ENCODE measurements around the gene PPY. TPM values are rescaled to one million over a fixed set of nuclear protein-coding genes. Genes with fewer than 3 reads are reported as not detected.
A peak's percentile ranks its signal among the peaks of the same experiment; 100 is the strongest.

Gene PPY
- total RNA-seq, 2 experiments from 2014 or later, result not detected

GRCh38 chr17:43927060-43927864, 15.0 kb downstream of the PPY start:
- H3K4me1 Mint-ChIP-seq, result peaks cover 21% of the 10 kb centered on the region
- H3K9me3 Mint-ChIP-seq (ENCODE audit: low read depth), result no peaks in the 10 kb centered on the region
- intact Hi-C loops (cut with DNase I, micrococcal nuclease), result no loop called here
- ChIA-PET CTCF (interaction anchor here (0.8 to 7.3 kb wide), 4 partner anchors 17 to 78 kb away, joined by 3 to 42 read pairs (median 19); partner anchors contain the start of gene PPY), POLR2A (no interaction called here)
- DNase-seq, result peak; percentile 55
- peak; percentile 52 for ATAC-seq
- peak overlapping the region; percentile 68 for H3K4me3 Mint-ChIP-seq
- H3K27me3 Mint-ChIP-seq, result peaks cover 3% of the 10 kb centered on the region
- H3K27ac Mint-ChIP-seq, result peak overlapping the region; percentile 74
- no peaks in the 10 kb centered on the region for H3K36me3 Mint-ChIP-seq (ENCODE audit: low read depth)

- ATAC-seq (no peak), DNase-seq (no peak)
- H3K9me3 Mint-ChIP-seq (ENCODE audit: low read depth), result no peaks in the 10 kb centered on the region
- no peaks in the 10 kb centered on the region for H3K36me3 Mint-ChIP-seq (ENCODE audit: low read depth)
- CTCF ChIA-PET, result interaction anchor here (0.8 to 7.3 kb wide), 7 partner anchors 11 to 193 kb away, joined by 3 to 42 read pairs (median 8); partner anchors contain the start of genes MPP2 and PPY
- H3K4me1 Mint-ChIP-seq, result peaks cover 21% of the 10 kb centered on the region
- no peak overlapping the region for H3K27ac Mint-ChIP-seq
- H3K27me3 Mint-ChIP-seq, result peaks cover 3% of the 10 kb centered on the region
- intact Hi-C loops (cut with DNase I, micrococcal nuclease), result no loop called here
- no peak overlapping the region for H3K4me3 Mint-ChIP-seq
- POLR2A ChIA-PET, result no interaction called here
Observed at GRCh38 chr17:43924558-43924957, 17.7 kb downstream of the PPY start.

GRCh38 chr17:43920500-43921095, 21.7 kb downstream of the PPY start:
- intact Hi-C loops (cut with DNase I, micrococcal nuclease), result no loop called here
- Mint-ChIP-seq H3K4me3 (no peak overlapping the region), H3K27ac (no peak overlapping the region), H3K27me3 (no peaks in the 10 kb centered on the region), H3K36me3 (ENCODE audit: low read depth) (no peaks in the 10 kb centered on the region), H3K4me1 (peaks cover 13% of the 10 kb centered on the region), H3K9me3 (ENCODE audit: low read depth) (peaks cover 4% of the 10 kb centered on the region)
- DNase-seq (no peak), ATAC-seq (no peak)
- POLR2A ChIA-PET, result no interaction called here
- CTCF ChIA-PET, result interaction anchor here (0.8 to 2.1 kb wide), 4 partner anchors 11 to 108 kb away, joined by 4 to 8 read pairs (median 4); no protein-coding TSS in a partner anchor

- intact Hi-C loops (cut with DNase I, micrococcal nuclease), result no loop called here
- DNase-seq (no peak), ATAC-seq (peak; percentile 10)
- ChIA-PET CTCF (interaction anchor here (1.0 to 1.3 kb wide), 4 partner anchors 8 to 40 kb away, joined by 3 to 5 read pairs (median 4); no protein-coding TSS in a partner anchor), POLR2A (no interaction called here)
- Mint-ChIP-seq H3K4me3 (peak overlapping the region; percentile 55), H3K27me3 (no peaks in the 10 kb centered on the region), H3K36me3 (ENCODE audit: low read depth) (no peaks in the 10 kb centered on the region), H3K27ac (no peak overlapping the region), H3K4me1 (peaks cover 8% of the 10 kb centered on the region), H3K9me3 (ENCODE audit: low read depth) (peaks cover 4% of the 10 kb centered on the region)
Observed at GRCh38 chr17:43918026-43918389, 24.3 kb downstream of the PPY start.

GRCh38 chr17:43917348-43918025, 24.8 kb downstream of the PPY start:
- H3K27ac Mint-ChIP-seq, result no peak overlapping the region
- H3K4me3 Mint-ChIP-seq, result peak overlapping the region; percentile 55
- ATAC-seq, result peak; percentile 82
- intact Hi-C loops (cut with DNase I, micrococcal nuclease), result no loop called here
- no peaks in the 10 kb centered on the region for H3K36me3 Mint-ChIP-seq (ENCODE audit: low read depth)
- H3K27me3 Mint-ChIP-seq, result no peaks in the 10 kb centered on the region
- H3K9me3 Mint-ChIP-seq (ENCODE audit: low read depth), result peaks cover 4% of the 10 kb centered on the region
- ChIA-PET CTCF (interaction anchor here (1.0 to 1.3 kb wide), 3 partner anchors 8 to 39 kb away, joined by 3 to 5 read pairs (median 3); no protein-coding TSS in a partner anchor), POLR2A (no interaction called here)
- DNase-seq, result peak; percentile 72
- H3K4me1 Mint-ChIP-seq, result peaks cover 8% of the 10 kb centered on the region

GRCh38 chr17:43917016-43917347, 25.3 kb downstream of the PPY start:
- H3K27me3 Mint-ChIP-seq, result no peaks in the 10 kb centered on the region
- H3K9me3 Mint-ChIP-seq (ENCODE audit: low read depth), result peaks cover 4% of the 10 kb centered on the region
- POLR2A ChIA-PET, result no interaction called here
- H3K27ac Mint-ChIP-seq, result no peak overlapping the region
- intact Hi-C loops (cut with DNase I, micrococcal nuclease), result no loop called here
- peak overlapping the region; percentile 55 for H3K4me3 Mint-ChIP-seq
- DNase-seq, result no peak
- CTCF ChIA-PET, result interaction anchor here (0.7 to 1.3 kb wide), 4 partner anchors 9 to 121 kb away, joined by 3 to 5 read pairs (median 4); no protein-coding TSS in a partner anchor
- no peaks in the 10 kb centered on the region for H3K36me3 Mint-ChIP-seq (ENCODE audit: low read depth)
- H3K4me1 Mint-ChIP-seq, result peaks cover 8% of the 10 kb centered on the region
- no peak for ATAC-seq

- Mint-ChIP-seq H3K4me3 (no peak overlapping the region), H3K36me3 (ENCODE audit: low read depth) (no peaks in the 10 kb centered on the region), H3K9me3 (ENCODE audit: low read depth) (peaks cover 4% of the 10 kb centered on the region), H3K4me1 (peaks cover 8% of the 10 kb centered on the region), H3K27ac (no peak overlapping the region), H3K27me3 (no peaks in the 10 kb centered on the region)
- no peak for ATAC-seq
- no peak for DNase-seq
- ChIA-PET CTCF (interaction anchor here (0.7 to 1.0 kb wide), 3 partner anchors 9 to 121 kb away, joined by 3 to 4 read pairs (median 3); partner anchors contain the start of gene MPP2), POLR2A (no interaction called here)
- intact Hi-C loops (cut with DNase I, micrococcal nuclease), result no loop called here
Observed at GRCh38 chr17:43916385-43916784, 25.9 kb downstream of the PPY start.

GRCh38 chr17:43915559-43915958, 26.7 kb downstream of the PPY start:
- no peak for ATAC-seq
- CTCF ChIA-PET, result interaction anchor here (0.6 to 1.0 kb wide), 2 partner anchors 8 to 61 kb away, joined by 3 read pairs; partner anchors contain the start of gene MPP2
- intact Hi-C loops (cut with DNase I, micrococcal nuclease), result no loop called here
- POLR2A ChIA-PET, result no interaction called here
- no peaks in the 10 kb centered on the region for H3K36me3 Mint-ChIP-seq (ENCODE audit: low read depth)
- H3K27me3 Mint-ChIP-seq, result no peaks in the 10 kb centered on the region
- H3K4me3 Mint-ChIP-seq, result no peak overlapping the region
- H3K27ac Mint-ChIP-seq, result no peak overlapping the region
- peaks cover 8% of the 10 kb centered on the region for H3K4me1 Mint-ChIP-seq
- peaks cover 4% of the 10 kb centered on the region for H3K9me3 Mint-ChIP-seq (ENCODE audit: low read depth)
- DNase-seq, result no peak

GRCh38 chr17:43914451-43914850, 27.8 kb downstream of the PPY start:
- Mint-ChIP-seq H3K4me1 (peaks cover 8% of the 10 kb centered on the region), H3K36me3 (ENCODE audit: low read depth) (no peaks in the 10 kb centered on the region), H3K9me3 (ENCODE audit: low read depth) (peaks cover 4% of the 10 kb centered on the region), H3K4me3 (no peak overlapping the region), H3K27me3 (no peaks in the 10 kb centered on the region), H3K27ac (no peak overlapping the region)
- no peak for DNase-seq
- ATAC-seq, result no peak
- intact Hi-C loops (cut with DNase I, micrococcal nuclease), result no loop called here
- POLR2A ChIA-PET, result no interaction called here
- CTCF ChIA-PET, result interaction anchor here (0.8 to 3.0 kb wide), 7 partner anchors 10 to 82 kb away, joined by 3 to 13 read pairs (median 4); no protein-coding TSS in a partner anchor

- H3K27ac Mint-ChIP-seq, result no peak overlapping the region
- H3K9me3 Mint-ChIP-seq (ENCODE audit: low read depth), result peaks cover 4% of the 10 kb centered on the region
- intact Hi-C loops (cut with DNase I, micrococcal nuclease), result no loop called here
- ATAC-seq (no peak), DNase-seq (no peak)
- H3K4me1 Mint-ChIP-seq, result peaks cover 8% of the 10 kb centered on the region
- no peaks in the 10 kb centered on the region for H3K27me3 Mint-ChIP-seq
- CTCF ChIA-PET, result interaction anchor here (1.0 to 3.0 kb wide), 6 partner anchors 11 to 83 kb away, joined by 3 to 13 read pairs (median 4); no protein-coding TSS in a partner anchor
- no peak overlapping the region for H3K4me3 Mint-ChIP-seq
- no peaks in the 10 kb centered on the region for H3K36me3 Mint-ChIP-seq (ENCODE audit: low read depth)
- POLR2A ChIA-PET, result no interaction called here
Observed at GRCh38 chr17:43913584-43913983, 28.7 kb downstream of the PPY start.

- Mint-ChIP-seq H3K27me3 (peaks cover 5% of the 10 kb centered on the region), H3K9me3 (ENCODE audit: low read depth) (peaks cover 4% of the 10 kb centered on the region), H3K36me3 (ENCODE audit: low read depth) (no peaks in the 10 kb centered on the region), H3K27ac (no peak overlapping the region), H3K4me1 (peaks cover 10% of the 10 kb centered on the region), H3K4me3 (no peak overlapping the region)
- intact Hi-C loops (cut with DNase I, micrococcal nuclease), result no loop called here
- DNase-seq (no peak), ATAC-seq (no peak)
- ChIA-PET CTCF (interaction anchor here (1.1 to 3.0 kb wide), 2 partner anchors 12 to 31 kb away, joined by 3 to 13 read pairs; no protein-coding TSS in a partner anchor), POLR2A (no interaction called here)
Observed at GRCh38 chr17:43912635-43913304, 29.5 kb downstream of the PPY start.

Measured in activated CD4-positive, alpha-beta T cell treated with anti-CD3 and anti-CD28 coated beads for 36 hours (primary cell).